GM06990 (cell line): ENCODE data around the gene KRTAP10-3.

Experiments used
- DNase-seq: peaks from one replicate; pipeline ENCODE4 v3.0.0-alpha.2; 2011; ENCODE audit not compliant: insufficient read length; ENCODE audit errors: extremely low read depth
- H3K27me3 ChIP-seq: replicated peaks from 2 replicates; pipeline ENCODE4 v1.6.0; 2011; ENCODE audit warnings: low read length; ENCODE audit not compliant: control insufficient read depth, insufficient read depth
- H3K36me3 ChIP-seq: 2 replicates; pipeline ENCODE4 v1.5.1; 2011; ENCODE audit warnings: low read length; ENCODE audit not compliant: control insufficient read depth, insufficient read depth
- H3K4me3 ChIP-seq: replicated peaks from 2 replicates; pipeline ENCODE4 v1.5.1; 2011; ENCODE audit warnings: low read depth, mild to moderate bottlenecking, control low read depth, low read length
- TF ChIP-seq, protein P1 (sequence below): IDR thresholded peaks from 2 replicates; pipeline ENCODE4 v1.5.1; 2011; ENCODE audit warnings: low read length, control low read depth, mild to moderate bottlenecking, inconsistent platforms; ENCODE audit not compliant: insufficient read depth, poor library complexity, severe bottlenecking

KRTAP10-3 gene

GRCh38 chr21:44521928-44522752, 36.5 kb downstream of the KRTAP10-3 start:
- no peaks in the 10 kb centered on the region for H3K36me3 ChIP-seq
- DNase-seq: no peak
- TF ChIP-seq, protein P1, sequence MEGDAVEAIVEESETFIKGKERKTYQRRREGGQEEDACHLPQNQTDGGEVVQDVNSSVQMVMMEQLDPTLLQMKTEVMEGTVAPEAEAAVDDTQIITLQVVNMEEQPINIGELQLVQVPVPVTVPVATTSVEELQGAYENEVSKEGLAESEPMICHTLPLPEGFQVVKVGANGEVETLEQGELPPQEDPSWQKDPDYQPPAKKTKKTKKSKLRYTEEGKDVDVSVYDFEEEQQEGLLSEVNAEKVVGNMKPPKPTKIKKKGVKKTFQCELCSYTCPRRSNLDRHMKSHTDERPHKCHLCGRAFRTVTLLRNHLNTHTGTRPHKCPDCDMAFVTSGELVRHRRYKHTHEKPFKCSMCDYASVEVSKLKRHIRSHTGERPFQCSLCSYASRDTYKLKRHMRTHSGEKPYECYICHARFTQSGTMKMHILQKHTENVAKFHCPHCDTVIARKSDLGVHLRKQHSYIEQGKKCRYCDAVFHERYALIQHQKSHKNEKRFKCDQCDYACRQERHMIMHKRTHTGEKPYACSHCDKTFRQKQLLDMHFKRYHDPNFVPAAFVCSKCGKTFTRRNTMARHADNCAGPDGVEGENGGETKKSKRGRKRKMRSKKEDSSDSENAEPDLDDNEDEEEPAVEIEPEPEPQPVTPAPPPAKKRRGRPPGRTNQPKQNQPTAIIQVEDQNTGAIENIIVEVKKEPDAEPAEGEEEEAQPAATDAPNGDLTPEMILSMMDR: no peak
- H3K27me3 ChIP-seq: no peaks in the 10 kb centered on the region
- H3K4me3 ChIP-seq: no peak overlapping the region

GRCh38 chr21:44521301-44521927, 37.2 kb downstream of the KRTAP10-3 start:
- no peaks in the 10 kb centered on the region for H3K36me3 ChIP-seq
- no peaks in the 10 kb centered on the region for H3K27me3 ChIP-seq
- TF ChIP-seq, protein P1: no peak
- H3K4me3 ChIP-seq: no peak overlapping the region
- no peak for DNase-seq

DNA sequence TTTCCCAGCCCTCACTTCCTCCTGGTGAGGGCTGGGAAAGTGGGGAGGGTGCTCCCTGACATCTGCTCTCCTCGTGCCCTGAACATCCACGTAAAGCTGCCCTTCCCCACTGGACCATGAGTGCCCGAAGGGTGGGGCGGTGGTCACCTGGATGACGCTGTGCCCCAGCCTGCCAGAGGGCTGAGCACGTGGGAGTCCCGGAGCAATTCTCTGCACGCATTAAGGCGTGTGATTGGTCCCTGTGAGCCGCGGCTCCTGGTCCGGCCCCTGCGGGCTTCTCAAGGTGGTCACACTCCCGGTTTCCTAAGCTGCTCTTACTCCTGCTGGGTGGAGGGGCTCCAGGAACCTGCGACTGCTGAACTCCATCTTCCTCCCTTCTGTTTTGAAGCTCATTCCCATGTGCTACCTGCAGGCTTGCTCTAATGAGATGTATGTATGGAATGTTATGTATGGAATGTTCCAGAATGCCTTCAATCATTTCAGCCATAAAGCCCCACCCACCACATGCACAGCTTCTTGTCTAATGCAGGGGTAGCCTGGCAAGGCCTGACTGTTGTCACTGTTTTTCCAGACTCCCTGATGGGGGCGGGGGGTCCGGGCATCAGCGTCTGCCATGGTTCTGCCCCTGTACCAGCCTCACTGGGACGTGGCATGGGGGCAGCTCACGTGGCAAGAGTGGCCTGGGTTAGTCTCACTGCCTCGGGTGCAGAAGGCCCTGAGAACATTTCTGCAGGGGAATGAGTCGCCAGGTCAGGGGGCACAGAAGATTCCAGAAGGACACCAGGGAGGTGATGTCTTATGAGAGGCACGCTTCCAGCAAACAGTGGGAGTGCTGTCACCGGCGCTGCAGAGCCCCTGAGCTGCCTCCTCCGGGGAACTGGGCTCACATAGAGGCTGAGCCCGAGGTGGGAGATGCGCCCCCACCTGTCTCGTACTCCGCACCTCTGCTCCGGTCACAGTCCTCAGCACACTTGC, 38.0 kb downstream of the KRTAP10-3 start:
- H3K4me3 ChIP-seq: no peak overlapping the region
- no peaks in the 10 kb centered on the region for H3K27me3 ChIP-seq
- no peaks in the 10 kb centered on the region for H3K36me3 ChIP-seq
- TF ChIP-seq, protein P1: no peak
- no peak for DNase-seq

DNA sequence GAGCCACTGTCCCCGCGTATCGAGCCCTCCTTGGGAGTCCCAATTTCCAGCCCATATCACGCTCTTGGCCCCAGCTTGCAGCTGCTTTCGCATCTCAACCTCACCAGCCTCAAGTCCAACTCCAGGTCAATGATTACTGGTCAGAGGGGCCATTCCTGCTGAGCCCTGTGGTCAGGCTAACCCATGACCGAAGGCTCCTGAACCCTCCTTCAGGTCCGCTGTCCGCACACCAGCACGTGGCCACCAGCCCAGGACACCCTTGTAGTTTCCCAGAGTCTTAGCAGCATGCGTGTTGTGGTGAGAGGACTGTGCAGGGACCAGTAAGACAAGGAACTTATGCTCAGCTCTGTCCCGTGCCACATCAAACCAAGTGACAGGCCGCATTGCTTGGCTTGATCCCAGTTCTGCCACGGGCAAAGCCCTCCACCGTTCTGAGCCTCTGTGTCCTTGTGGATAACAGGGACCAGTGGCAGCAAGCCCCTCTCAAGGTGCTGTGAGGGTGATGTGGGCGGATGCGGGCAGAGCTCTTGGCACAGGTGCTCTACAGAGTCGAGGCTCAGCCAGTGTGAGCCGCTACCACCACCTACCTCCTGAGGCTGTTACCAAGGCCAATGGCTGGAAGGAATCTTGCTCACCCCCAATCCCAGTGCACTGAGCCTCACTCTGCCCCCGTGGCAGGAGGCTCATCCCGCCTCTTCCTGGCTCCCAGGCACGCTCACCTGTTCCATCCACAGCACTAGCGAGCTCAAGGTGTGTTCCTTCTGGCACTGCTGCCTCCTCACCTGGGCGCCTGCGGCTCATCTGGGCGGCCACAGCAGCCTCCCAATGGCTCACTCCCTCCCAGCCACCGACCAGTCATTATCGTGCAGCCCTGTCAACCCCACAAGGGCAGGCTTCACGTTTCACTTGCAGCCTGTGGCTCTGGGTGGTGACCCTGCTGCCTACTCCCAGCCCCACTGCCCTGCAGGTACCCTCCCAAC, 39.0 kb downstream of the KRTAP10-3 start:
- no peaks in the 10 kb centered on the region for H3K27me3 ChIP-seq

More for the DNA sequence above, 39.0 kb downstream of the KRTAP10-3 start:
- TF ChIP-seq, protein P1: no peak
- no peak for DNase-seq
- Histone ChIP-seq H3K4me3 (no peak overlapping the region), H3K36me3 (no peaks in the 10 kb centered on the region)
